KMS-11 (cell line): ENCODE results near the gene TAOK3.

ENCODE experiments used
- H2AFZ ChIP-seq: fragments of 200-600 bp; sonication (generic); 2 replicates; pipeline ENCODE4 v1.6.1; 2016; ENCODE audit warnings: antibody characterized with exemption, mixed run types, low read depth
- H3K27ac ChIP-seq: fragments of 200-600 bp; sonication (generic); 2 replicates; pipeline ENCODE4 v1.6.1; 2016; ENCODE audit warnings: mild to moderate bottlenecking, mixed run types
- H3K27me3 ChIP-seq: fragments of 200-600 bp; sonication (generic); 2 replicates; pipeline ENCODE4 v1.6.1; 2017; ENCODE audit warnings: mild to moderate bottlenecking, low read depth, mixed run types, moderate library complexity; ENCODE audit not compliant: insufficient read depth
- H3K36me3 ChIP-seq: fragments of 200-600 bp; sonication (generic); 2 replicates; pipeline ENCODE4 v1.6.1; 2017; ENCODE audit warnings: mild to moderate bottlenecking, mixed run types; ENCODE audit not compliant: insufficient read depth
- H3K4me1 ChIP-seq: fragments of 200-600 bp; sonication (generic); 2 replicates; pipeline ENCODE4 v1.6.1; 2016; ENCODE audit warnings: mild to moderate bottlenecking, low read depth, mixed run types; ENCODE audit not compliant: poor library complexity, severe bottlenecking
- H3K4me2 ChIP-seq: fragments of 200-600 bp; sonication (generic); 2 replicates; pipeline ENCODE4 v1.7.0; 2016; ENCODE audit warnings: mild to moderate bottlenecking, mixed run types
- H3K4me3 ChIP-seq: fragments of 200-600 bp; sonication (generic); IDR thresholded peaks from 2 replicates; pipeline ENCODE4 v1.6.1; 2017; ENCODE audit warnings: low read depth, low read length, mixed read lengths; ENCODE audit not compliant: insufficient read depth
- H3K79me2 ChIP-seq: fragments of 200-600 bp; sonication (generic); 2 replicates; pipeline ENCODE4 v1.6.1; 2016; ENCODE audit warnings: low read depth, mixed run types; ENCODE audit not compliant: insufficient read depth
- H3K9ac ChIP-seq: fragments of 200-600 bp; sonication (generic); 2 replicates; pipeline ENCODE4 v1.6.1; 2016; ENCODE audit warnings: mild to moderate bottlenecking, mixed run types
- H4K20me1 ChIP-seq: fragments of 200-600 bp; sonication (generic); 2 replicates; pipeline ENCODE4 v1.6.1; 2016; ENCODE audit warnings: mild to moderate bottlenecking, mixed run types; ENCODE audit not compliant: insufficient read depth
- TF ChIP-seq, protein P1 (sequence below): fragments of 200-600 bp; sonication (generic); conservative IDR thresholded peaks from 2 replicates; pipeline ENCODE4 v1.6.1; 2017; ENCODE audit warnings: low read depth, mild to moderate bottlenecking, antibody characterized with exemption, low read length, moderate library complexity, mixed read lengths

TAOK3 gene

DNA sequence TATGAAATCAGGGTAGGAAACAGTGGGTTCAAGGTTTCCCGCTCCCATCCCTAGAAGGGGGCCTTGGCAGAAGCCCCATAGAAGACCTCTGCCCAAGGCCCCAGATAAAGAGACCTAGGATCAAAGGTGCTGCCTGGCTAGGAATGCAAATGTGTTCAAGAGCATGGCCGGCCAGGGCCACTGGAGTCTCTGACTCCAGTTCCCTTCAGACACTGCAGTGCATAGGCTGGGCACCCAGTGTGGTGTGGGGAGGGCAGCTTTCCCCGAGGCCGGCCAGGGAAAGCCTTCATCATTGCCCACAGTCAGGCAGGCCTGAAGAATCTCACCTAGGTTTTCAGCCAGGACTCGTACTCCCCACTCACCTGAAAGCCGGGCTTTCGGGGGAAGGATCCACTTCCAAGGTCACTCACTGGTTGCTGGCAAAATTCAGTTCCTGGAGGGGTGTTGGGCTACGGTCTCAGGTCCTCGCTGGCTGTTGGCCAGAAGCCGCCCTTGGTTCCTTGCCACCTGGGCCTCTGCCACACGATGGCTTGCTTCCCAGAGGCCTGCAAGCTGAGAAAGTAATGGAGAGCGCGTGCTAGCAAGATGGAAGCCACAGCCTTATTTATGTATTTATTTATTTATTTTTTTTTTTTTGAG lies 246.5 kb downstream of the TAOK3 start:
- H3K4me3 ChIP-seq: no peak overlapping the region
- no peak overlapping the region for H3K4me2 ChIP-seq
- TF ChIP-seq, protein P1, sequence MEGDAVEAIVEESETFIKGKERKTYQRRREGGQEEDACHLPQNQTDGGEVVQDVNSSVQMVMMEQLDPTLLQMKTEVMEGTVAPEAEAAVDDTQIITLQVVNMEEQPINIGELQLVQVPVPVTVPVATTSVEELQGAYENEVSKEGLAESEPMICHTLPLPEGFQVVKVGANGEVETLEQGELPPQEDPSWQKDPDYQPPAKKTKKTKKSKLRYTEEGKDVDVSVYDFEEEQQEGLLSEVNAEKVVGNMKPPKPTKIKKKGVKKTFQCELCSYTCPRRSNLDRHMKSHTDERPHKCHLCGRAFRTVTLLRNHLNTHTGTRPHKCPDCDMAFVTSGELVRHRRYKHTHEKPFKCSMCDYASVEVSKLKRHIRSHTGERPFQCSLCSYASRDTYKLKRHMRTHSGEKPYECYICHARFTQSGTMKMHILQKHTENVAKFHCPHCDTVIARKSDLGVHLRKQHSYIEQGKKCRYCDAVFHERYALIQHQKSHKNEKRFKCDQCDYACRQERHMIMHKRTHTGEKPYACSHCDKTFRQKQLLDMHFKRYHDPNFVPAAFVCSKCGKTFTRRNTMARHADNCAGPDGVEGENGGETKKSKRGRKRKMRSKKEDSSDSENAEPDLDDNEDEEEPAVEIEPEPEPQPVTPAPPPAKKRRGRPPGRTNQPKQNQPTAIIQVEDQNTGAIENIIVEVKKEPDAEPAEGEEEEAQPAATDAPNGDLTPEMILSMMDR: no peak
- no peaks in the 10 kb centered on the region for H3K79me2 ChIP-seq
- no peak overlapping the region for H2AFZ ChIP-seq
- H3K9ac ChIP-seq: no peak overlapping the region
- H3K36me3 ChIP-seq: no peaks in the 10 kb centered on the region
- H3K4me1 ChIP-seq: peaks cover 6% of the 10 kb centered on the region
- H3K27me3 ChIP-seq: no peaks in the 10 kb centered on the region
- H3K27ac ChIP-seq: no peak overlapping the region
- no peaks in the 10 kb centered on the region for H4K20me1 ChIP-seq

DNA sequence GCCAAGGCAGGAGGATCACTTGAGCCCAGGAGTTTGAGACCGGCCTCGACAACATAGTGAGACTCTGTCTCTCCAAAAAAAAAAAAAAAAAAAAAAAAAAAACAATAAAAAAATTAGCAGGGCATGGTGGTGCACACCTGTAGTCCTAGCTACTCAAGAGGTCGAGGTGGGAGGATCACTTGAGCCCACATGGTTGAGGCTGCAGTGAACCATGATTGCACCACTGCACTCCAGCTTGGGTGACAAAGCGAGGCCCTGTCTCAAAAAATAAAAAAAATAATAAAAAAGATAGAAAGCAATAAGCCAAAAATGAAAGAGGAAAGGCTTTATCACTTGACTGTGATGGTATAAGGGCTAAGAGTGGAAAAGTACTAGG lies 247.0 kb downstream of the TAOK3 start:
- Histone ChIP-seq H4K20me1 (no peaks in the 10 kb centered on the region), H3K4me2 (no peak overlapping the region), H2AFZ (no peak overlapping the region), H3K36me3 (no peaks in the 10 kb centered on the region), H3K9ac (no peak overlapping the region), H3K27ac (no peak overlapping the region), H3K4me1 (peaks cover 7% of the 10 kb centered on the region), H3K79me2 (no peaks in the 10 kb centered on the region), H3K27me3 (no peaks in the 10 kb centered on the region), H3K4me3 (no peak overlapping the region)
- TF ChIP-seq, protein P1: no peak

DNA sequence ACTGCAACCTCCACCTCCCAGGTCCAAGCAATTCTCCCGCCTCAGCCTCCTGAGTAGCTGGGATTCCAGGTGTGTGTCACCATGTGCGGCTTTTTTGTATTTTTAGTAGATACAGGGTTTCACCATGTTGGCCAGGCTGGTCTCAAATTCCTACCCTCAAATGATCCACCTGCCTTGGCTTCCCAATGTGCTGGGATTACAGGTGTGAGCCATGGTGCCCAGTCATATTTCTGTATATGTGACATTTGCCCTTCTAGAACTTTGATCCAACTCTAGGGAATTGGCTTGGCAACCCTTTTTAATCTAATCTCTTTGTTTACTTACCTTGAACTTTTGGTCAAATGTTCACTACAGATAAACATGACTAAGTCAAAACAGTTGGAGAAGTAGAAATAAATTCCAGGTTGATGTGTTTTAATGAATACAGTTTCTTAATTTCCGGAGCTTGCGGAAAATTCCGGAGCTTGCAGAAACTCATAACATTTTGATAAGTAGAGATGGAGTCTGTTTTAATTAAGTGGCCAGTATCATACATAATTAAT lies 248.3 kb downstream of the TAOK3 start:
- no peaks in the 10 kb centered on the region for H3K36me3 ChIP-seq
- no peak overlapping the region for H3K4me2 ChIP-seq
- peaks cover 13% of the 10 kb centered on the region for H3K4me1 ChIP-seq
- H3K9ac ChIP-seq: no peak overlapping the region
- TF ChIP-seq, protein P1: no peak
- H3K79me2 ChIP-seq: no peaks in the 10 kb centered on the region
- no peaks in the 10 kb centered on the region for H3K27me3 ChIP-seq
- H3K27ac ChIP-seq: no peak overlapping the region
- no peak overlapping the region for H2AFZ ChIP-seq
- no peak overlapping the region for H3K4me3 ChIP-seq
- H4K20me1 ChIP-seq: no peaks in the 10 kb centered on the region

DNA sequence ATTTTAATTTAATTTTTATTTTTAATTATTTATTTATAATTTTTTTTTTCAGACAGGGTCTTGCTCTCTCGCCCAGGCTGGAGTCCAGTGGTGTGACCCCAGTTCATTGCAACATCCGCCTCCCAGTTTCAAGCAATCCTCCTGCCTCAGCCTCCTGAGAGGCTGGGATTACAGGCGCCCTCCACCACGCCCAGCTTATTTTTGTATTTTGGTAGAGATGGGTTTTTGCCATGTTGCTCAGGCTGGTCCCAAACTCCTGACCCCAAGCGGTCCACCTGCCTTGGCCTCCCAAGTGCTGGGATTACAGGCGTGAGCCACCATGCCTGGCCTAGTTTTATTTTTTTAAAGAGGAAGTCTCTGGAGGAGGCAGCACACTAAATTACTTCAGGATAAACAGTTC lies 250.4 kb downstream of the TAOK3 start:
- Histone ChIP-seq H2AFZ (no peak overlapping the region), H3K27ac (no peak overlapping the region), H3K36me3 (no peaks in the 10 kb centered on the region), H3K4me1 (peaks cover 13% of the 10 kb centered on the region), H3K27me3 (no peaks in the 10 kb centered on the region), H3K79me2 (no peaks in the 10 kb centered on the region), H4K20me1 (no peaks in the 10 kb centered on the region), H3K4me3 (no peak overlapping the region), H3K9ac (no peak overlapping the region), H3K4me2 (no peak overlapping the region)
- TF ChIP-seq, protein P1: no peak
